ENCODE data around the gene NT5C3B.

NT5C3B gene

DNA sequence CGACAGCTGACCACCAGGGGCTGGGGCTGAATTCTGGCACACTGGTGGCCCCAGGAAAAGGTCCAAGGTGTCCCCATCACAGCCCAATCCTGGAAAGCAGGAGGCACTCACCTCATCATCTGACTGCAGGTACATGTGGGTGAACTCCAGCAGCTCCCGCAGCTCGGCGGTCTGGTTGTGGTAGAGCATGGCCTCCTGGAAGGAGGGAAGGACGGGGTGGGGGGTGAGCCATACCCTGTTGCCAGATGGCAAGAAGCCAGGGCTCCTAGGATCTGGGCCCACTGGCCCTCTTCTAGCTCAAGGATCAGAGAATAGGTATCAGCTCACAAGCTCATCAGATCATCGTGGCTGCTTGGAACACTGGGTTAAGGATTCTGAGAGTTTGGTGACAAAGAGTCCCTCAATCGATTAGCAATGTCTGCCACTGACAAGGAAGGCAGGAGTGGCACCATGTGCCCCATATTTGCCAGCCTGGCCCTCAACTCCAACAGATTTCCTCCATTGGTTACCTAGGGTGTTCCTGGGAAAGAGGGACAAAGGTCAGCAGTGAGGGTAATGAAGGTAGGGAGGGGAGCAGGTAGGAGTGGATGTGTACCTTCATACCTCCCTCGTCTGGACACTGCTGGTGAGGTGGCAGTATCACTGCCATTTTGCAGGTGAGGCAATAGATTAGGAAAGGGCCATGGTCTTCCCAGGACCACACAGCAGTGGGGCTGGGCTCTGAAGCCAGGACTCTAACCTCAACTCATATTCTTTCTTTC is 29.2 kb downstream of the NT5C3B start:
- DNase-seq = no peak

- DNase-seq = peak in 1 of 2 donors; percentile 10
Observed at GRCh38 chr17:41803049-41804020, 32.7 kb downstream of the NT5C3B start.

DNA sequence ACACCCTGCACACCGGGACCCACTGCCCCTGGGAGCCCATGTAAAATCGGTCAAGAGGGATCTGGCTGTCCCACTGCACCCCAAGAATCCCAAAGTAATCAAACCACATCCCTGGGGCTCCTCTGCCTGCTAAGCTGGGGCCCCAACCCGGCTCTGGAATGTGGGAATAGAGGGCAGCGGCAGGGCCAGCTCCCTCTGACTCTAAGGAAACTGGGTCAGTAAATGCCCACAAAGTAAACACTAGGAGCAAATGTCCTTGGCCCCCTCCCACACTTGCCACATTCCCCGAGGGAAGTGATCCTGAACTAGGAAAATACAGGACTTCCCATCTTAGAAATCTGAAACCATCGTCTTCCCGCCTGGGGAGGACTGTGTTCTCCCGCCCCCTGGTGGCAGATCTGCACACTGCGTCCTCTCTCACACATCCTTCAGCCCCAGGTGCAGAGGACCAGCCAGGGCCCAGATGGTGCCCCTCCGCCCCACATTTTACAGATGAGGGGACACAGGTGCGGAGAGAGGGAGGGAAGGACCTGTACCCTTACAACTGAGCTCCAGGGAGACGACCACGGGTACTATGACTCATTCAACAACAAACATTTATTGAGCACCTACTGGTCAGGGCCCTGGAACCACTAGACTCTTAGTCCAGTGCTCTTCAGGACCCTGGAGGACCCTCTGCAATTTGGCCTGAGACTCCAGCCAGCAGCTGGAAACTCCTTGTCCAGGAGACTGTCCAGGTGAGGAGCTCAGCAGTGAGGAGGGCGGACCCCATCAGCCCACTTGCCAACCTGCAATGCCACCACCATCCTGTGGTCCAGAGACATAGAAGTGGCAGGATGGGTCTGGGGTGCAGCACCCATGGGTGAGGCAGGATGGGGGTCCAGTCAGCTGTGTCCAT is 34.4 kb downstream of the NT5C3B start:
- DNase-seq = peak; percentile 60 to 69

- peak; percentile 6 to 12 for DNase-seq
Observed at GRCh38 chr17:41800601-41801373, 35.2 kb downstream of the NT5C3B start.

- DNase-seq = no peak
Observed at GRCh38 chr17:41799366-41799765, 36.7 kb downstream of the NT5C3B start.

DNA sequence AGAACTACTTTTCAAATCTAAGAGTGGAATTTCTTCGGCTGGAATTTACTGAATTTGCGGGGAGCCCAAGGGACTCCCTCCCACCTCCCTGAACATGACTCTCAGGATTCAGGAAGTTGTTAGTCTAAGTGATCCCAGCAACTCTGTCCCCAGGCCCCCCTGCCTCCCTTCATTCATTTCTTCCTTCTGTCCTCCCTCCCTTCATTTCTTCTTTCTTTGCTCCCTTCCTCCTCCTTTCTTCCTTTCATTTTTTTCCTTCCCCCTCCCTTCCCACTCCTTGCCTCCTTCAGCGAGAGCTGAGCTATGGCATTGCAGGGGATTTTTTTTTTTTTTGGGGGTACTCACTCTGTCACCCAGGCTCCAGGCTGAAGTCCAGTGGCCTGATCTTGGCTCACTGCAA is 38.7 kb downstream of the NT5C3B start:
- no peak for DNase-seq

- no peak for DNase-seq
Observed at GRCh38 chr17:41796121-41796895, 39.7 kb downstream of the NT5C3B start.

GRCh38 chr17:41794540-41794975 is 41.5 kb downstream of the NT5C3B start:
- DNase-seq = no peak

GRCh38 chr17:41793784-41794539 is 42.1 kb downstream of the NT5C3B start:
- no peak for DNase-seq

DNA sequence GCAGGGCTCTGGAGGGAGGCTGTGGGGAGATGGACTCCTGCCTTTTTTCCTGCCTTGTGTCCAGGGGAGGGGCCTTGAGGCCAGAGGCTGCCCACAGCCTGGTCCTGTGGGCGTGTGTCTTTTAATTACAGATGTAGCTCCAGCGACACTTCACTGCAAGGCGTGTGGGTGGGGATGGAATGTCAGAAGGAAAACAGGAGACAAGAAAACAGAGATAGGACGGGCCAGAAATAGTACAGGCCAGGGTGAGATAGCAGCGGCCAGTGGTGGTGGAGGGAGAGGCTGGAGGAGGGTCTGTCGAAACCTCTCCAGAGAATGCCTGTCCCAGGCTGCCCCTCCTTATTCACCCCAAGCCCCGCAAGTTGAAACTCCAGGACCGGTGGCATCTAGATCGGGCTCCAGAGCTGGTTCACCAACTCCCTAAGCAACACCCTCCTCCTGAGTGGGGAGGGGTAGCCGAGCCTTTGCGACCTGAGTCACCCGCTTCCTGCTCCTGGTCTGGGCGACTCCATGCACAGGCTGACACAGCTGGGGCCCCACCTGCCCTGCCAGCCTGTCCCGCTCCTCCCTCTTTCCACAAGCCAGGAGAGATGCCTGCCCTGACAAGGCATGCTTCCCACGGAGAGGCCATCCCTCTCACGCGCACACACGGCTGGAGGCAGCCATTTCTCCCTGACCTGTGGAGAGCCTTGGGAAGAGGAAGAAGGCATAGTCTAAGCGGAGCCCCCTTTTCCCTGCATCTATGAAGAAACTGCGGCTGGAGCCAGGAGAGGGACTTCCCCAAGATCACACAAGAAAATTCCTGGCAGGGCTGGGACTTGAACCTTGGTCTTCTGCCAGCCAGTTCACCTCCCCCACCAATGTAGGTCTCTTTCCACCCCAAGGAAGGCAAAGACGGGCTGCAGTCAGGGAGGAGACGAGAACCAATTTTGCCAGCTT is 42.9 kb downstream of the NT5C3B start:
- no peak for DNase-seq

DNA sequence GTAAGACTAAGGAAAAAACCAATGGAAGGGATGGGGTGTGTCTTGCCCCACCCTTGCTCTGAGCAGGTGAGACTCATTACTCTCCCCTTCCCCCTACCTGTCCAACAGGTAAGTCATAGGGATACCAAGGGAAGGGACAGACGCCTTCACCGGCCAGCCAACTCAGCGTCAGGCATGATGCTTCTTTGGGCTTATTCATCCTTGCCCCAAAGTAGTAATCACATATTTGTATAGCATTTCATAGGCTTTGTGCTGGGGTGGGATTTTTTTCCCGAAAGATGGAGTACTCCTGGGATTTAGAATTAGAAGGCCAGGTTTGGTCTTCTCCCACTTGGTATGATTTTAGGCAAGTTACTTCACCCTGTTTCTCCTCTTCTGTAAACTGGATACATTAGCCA is 49.0 kb downstream of the NT5C3B start:
- DNase-seq = no peak

GRCh38 chr17:41786227-41787020 is 49.6 kb downstream of the NT5C3B start, which contains the start of gene JUP:
Gene JUP (minus strand): TSS chr17:41786711. CDS start chr17:41771854, 14,857 bp downstream.
- DNase-seq = peak; percentile 91 to 97

- DNase-seq = peak in 1 of 2 donors; percentile 30
Observed at GRCh38 chr17:41785859-41786226, 50.2 kb downstream of the NT5C3B start.

GRCh38 chr17:41785091-41785858 is 50.8 kb downstream of the NT5C3B start:
- DNase-seq = peak in 1 of 2 donors; percentile 64

DNA sequence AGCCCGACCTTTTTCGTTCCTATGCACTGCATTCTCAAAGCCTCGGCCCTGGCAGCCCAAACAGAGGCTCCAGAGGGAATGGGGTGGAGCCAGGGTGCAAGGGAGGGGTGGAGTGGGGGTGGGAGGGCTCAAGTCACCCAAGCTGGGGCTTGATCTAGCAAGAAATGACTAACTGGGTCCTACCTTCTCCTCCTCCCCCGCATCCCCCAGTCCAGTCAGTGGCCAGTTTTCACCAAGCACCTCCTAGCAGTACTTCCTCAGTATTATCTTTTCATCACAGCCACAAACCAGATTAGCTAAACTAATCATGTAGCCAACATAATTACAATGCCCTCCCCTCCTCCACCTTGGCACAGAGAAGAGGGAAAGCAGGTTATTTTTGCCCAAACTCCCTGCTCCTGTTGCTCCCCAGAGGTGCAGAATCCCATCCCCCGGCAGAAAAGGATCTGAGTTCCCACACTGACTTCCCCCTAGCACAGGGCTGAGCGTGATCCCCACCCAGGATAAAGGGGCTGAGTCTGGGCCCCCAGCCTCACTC is 51.8 kb downstream of the NT5C3B start:
- no peak for DNase-seq

- no peak for DNase-seq
Observed at GRCh38 chr17:41782142-41782541, 53.9 kb downstream of the NT5C3B start.

Measured in CD4-positive, alpha-beta T cell treated with Interleukin-1 beta for 1 hour (primary cell).